Measurements from ENCODE around the gene GPNMB.

The GPNMB gene

DNA sequence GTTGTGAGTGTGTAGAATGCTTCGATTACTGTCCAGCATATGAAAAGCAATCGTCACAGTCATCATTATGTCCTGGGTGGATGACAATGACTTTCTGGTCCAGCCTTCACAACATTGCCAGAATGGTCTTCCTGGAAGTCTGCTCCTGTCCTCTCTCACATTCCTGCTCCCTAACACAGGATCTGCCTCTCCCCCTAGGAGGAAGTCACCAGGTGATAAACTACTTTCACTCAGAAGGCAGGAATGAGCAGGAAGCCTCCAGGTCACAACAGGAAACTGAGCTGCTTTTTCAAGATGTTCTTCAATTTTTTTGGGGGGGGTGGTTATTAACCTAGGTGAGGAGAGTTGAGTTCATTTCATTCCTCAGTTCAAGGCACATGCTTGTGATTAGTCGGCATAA, 13.6 kb upstream of the GPNMB start:
- no peak for DNase-seq

DNA sequence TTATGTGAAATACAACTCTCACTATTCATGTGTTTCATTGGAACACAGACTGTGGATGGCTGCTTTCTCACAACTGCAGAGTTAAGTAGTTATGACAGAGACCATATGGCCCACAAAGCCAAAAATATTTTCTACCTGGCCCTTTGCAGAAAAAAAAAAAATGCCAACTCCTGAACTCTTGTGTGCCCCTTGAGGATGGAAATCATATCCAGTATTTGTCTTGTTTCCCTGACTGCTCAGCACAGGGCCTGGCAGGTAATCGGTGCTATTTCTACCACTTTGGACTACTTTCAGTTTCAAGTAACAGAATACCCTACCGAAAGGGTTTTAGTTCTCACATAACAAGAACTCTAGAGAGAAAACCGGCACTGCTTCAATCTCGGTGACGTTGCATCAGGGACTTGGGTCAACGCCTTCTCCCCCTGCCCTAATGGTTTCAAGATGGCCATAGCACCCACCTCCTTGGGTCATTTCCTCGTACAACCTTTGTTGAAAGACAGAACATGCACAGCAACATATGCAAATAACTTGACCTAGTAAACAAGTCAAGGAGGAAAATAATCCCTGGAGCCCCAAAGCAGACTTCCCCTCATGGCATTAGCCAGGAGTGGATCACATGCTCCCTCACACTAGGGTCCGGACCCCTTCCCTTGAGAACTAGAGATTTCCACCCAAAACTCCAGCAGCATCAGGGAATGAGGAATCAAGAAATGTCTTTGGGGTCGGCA, 11.8 kb upstream of the GPNMB start:
- DNase-seq: no peak

DNA sequence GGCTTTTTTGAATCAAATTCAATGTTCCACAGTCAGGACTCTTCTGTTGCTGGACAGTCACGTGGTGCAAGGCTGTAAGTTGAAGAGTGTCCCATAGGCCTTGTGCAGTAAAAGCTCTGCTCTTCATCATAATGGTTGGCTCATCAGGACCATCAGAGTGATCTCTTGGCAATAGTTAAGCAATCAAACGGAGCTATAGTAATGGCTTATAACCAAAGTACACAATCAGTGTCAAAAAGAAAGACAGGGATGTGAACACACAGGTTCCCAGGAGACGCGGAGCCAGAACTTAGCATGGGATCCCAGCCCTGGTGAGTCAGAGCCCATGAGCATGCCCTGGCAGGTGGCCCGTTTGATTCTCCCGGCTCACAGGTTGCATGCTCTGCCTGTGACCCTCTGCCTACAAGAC, 10.8 kb upstream of the GPNMB start:
- DNase-seq: no peak

DNA sequence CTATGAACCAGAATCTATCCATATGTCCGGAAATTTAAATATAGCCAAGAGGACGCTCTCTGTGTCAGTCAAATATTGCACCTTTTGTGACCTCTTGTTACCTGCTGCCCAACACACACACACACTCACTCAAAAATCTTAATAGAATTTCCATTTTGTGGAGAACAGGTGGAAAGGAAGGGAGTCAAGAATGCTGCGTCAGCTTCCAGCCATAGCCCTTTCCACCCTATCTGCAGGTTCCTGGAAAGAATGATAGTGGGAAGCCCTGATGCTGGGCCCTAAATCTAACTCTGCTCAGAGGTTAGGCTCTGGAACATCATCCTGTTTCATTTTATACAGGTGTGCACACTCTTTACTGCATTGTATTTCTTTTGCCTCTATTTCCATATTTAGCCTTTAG, 9.6 kb upstream of the GPNMB start:
- DNase-seq: no peak

DNA sequence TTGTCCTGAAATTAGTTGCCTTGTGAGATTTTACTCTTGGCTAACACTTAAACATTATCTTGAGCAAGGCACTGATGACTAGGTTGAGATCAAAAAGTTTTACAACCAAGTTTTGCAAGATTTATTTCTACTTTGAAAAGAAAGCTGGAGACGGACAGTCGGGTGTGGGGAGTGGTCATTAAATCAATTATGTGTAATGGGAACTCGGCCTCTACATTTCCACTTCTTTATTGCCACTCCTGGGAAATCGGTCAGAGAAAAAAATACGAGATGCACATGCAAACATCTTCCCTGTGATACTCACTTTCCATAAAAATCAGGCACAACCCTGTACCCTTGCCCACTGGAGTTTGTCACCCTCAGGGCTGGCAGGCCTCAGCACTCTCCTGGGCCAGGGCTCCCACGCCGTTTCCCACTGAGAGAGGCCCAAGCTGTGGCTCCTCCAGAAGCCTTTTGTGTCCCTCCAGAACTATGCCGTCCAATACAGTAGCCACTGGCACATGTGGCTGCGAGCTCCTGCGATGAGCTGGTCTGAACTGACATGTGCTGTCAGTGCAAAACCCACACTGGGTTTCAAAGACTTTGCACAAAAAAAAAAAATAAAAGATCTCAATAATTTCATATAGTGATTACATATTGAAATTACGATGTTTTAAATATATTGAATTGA, 7.5 kb upstream of the GPNMB start:
- DNase-seq: no peak

DNA sequence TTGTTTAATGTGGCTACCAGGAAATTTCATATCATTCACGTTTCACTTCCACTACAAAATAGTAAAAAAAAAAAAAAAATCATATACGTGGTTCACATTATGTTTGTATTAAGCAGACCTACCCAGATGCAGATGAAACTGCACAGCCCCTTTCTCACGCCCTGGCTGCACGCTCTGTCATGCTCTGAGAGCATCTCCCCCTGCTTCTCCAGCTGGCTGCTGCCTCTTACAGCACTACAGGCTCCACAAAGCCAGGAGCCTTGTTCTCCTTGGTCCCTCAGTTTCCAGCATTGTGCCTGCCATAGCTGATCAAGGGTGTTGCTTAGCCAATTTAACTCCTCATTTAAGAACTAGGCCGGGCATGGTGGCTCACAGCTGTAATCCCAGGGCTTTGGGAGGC, 6.9 kb upstream of the GPNMB start:
- no peak for DNase-seq

DNA sequence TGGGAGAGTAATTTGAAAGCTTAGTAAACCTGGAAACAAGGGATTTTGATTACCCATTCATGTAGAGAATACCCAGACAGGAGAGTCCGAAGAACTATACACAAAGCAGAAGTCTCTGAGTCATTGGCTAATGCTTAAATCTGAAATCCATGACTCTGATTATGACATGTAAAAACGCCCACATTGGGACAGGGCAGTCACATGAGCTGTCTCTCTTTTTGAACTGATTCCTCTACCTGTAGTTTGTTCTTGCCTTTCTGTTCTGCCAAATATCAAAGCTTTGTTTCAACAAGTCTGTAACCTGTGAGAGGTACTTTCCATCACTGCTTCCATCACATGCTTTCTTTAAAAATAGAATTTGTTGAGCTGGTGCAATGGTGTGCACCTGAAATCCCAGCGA, 4.3 kb upstream of the GPNMB start:
- DNase-seq: no peak

DNA sequence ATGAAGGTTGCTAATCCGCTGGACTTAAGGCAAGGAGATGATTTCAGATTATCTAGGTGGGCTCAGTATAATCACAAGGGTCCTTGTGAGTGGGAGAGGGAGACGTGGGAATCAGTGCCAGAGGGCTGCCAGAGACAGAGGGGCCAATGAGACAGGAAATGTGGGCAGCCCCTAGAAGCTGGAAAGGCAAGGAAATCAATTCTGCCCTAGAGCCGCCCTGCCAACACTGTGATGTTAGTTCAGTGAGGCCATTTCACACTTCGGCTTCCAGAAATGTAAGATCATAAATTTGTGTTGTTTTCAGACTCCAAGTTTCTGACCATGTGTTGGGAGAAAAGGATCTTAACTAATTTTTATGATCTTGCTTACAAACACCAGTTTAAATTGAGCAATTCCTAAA, 3.6 kb upstream of the GPNMB start:
- no peak for DNase-seq

DNA sequence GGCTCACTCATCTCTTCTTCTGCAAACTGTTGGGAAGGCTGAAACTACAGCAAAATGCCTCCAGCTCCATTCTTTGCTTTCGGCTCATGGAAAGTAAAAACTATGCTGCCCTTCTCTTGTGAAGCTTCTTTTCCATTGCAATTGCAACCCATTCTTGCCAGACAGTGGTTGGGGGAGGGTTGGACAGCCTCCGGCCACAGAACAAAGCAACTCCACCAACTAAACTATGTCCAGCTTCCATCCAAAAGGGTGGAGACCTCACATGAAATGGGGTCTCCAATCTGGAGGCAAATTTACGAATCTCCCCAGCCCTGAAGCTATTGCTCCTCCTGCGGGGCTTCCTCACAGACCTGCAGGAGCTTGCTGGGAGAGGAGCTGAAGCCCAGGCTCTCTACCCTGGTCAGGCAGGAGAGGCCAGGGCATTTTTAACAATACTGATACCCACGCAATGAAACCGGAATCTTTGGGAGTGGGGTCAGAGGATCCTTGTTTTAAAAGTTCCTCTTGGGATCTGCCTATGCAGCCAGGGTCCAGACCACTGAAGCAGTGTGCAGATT, 549 bp downstream of the GPNMB start:
- DNase-seq: no peak

DNA sequence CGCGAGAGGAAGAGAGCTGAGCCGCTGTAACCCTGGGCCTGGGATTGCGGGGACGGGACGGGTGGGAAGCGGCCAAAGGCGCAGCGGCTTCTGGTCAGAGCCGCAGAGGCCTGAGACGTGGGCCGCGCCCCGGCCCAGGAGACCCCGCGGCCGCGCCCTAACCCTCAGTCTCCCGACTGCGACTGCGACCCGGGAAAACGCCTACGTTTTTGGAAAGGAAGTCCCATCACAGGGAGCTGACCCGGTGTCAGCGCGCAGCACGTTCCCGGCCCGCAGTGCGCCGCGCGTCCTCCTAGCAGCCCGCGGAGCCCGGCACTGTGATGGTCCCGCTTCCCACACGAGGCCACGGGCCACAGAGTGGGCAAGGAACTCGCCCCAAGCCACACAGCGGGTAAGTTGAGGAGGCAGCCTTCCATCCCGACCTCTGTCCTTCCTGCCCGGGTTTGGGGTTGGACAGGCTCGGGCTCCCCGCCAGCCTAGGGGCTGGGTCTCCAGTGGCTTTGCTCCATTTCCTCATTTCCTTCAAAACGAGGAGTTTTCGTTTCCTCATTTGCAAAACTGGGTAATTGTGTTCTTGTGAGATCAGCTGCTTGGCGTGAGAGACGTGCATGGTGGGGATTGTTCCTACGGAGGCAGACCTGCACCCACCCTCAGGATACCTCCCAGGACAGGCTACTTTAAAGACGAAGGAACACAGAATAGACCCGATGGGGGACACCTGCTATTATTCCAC, 1.2 kb downstream of the GPNMB start:
- no peak for DNase-seq

DNA sequence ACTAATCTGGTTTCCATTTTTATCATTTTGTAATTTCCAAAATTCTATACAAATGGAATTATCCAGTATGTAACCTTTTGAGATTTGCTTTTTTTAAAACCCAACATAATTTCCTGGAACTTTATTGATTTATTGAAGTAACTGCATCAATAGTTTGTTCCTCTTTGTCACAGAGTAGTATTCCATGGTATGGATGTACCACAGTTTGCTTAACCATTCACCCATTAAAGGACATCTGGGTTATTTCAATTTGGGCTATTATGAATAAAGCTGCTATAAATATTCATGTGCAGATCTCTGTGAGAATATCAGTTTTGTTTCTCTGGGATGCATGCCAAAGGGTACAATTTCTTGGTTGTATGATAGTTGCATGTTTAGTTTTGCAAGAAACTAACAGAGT, 2.9 kb downstream of the GPNMB start:
- DNase-seq: no peak

DNA sequence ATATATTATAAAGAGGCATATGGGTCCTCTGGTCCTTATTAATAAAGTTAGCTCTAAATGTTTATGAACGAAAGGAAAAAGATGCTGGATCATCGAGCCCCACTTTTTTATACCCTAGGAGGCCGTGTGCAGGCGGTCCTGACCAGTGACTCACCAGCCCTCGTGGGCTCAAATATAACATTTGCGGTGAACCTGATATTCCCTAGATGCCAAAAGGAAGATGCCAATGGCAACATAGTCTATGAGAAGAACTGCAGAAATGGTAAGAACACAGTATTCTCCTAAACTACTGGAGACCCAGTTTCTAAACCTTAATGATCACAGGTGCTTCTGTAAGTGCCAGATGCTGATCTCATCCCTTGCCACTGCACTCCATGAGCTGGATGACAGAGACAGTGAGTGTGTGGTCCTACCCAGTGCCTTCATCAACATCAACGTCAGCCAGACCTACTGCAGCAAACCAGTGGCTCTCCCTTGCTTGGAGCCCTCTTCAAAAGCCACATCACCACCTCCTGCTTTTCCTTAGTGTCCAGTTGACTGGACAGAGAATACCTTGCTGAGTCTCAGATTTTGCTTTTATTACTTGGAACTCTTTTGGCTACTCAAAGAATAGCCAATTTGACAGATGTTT, 7.6 kb downstream of the GPNMB start:
- DNase-seq: no peak

DNA sequence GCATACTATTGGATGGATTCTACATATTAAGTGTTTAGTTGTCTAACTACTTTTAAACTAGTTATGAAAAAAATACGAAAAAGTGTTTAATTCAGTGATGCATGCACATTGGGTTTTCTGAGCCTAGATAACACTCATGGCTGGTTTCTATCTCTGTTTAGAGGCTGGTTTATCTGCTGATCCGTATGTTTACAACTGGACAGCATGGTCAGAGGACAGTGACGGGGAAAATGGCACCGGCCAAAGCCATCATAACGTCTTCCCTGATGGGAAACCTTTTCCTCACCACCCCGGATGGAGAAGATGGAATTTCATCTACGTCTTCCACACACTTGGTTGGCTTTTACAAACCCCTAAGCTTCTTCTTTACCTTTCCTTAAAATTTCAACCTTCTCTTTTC, 10.2 kb downstream of the GPNMB start:
- no peak for DNase-seq

DNA sequence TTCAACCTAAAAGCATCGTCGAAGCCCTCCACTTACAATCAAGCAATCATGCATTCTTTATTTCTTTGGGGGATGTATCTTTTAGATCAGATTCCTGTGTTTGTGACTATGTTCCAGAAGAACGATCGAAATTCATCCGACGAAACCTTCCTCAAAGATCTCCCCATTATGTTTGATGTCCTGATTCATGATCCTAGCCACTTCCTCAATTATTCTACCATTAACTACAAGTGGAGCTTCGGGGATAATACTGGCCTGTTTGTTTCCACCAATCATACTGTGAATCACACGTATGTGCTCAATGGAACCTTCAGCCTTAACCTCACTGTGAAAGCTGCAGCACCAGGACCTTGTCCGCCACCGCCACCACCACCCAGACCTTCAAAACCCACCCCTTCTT, 13.8 kb downstream of the GPNMB start:
- DNase-seq: no peak

DNA sequence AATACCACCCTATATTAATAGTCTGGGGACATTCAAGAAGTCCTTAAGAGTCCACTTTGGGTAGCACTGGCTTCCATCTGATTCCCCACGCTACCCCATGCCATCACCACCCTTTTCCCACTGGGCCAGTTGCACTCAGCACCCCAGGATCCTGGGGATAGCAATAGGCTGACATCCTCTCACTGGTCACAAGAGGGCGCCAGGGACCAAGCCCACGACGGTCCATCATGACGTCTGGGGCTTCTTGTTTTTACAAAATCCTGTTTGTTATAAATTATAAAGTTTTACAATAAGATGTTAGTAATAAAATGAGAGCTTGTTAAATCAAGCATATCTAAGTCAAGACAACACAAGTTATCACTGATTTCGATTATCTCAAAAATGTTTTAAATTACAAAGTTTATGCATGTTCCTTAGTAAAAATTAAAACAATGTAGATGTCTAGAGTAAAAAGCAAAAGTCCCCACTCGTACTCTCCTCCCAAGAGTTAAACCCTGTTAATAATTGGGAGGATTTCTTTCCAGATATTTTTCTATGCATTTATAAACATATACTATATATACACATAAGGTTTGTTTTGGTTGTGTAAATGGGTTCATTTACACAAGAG, 15.4 kb downstream of the GPNMB start:
- DNase-seq: no peak

DNA sequence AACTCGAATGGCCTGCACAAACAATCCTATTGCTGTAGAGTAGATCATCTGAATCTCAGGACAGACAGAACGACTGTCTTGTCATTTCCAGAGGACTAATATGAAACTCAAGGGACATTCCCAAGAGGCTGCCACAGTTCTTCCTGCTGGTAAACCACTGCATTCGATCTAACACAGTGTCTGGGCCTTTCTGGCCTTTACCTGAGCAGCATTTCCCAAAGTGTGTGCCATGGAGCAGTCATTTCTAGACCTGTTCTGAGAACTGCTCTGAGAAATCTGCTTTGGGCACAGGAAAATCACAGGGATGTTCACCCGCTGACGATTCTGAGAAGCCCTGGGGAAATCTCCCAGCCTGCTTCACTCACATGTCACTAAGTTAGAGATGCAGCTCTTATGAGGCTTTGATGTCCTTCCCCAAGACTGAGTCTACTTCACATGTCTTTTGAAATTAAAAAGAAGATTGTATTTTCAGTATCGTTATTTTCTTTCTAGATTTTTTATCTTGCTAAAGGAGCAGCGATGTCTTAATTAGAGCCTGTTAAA, 18.4 kb downstream of the GPNMB start:
- no peak for DNase-seq

DNA sequence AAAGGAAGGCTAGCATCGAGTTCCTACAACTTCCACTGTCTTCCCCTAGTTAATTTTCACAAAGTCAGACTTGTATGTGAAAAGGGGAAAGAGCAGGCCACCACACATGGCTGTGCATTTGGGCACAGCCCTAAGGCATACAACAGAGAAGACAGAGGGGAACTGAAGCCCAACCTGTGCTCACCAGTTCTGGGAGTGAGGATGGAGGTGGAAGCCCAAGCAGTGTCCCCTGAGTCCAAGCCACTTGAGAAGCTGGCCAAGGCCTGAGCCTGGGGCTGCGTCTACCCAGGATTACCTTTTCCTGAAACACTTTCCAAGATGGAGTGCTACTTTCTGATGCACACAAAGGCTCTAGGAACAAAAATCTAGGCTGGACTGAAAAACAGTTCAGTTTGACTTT, 20.3 kb downstream of the GPNMB start:
- DNase-seq: no peak

DNA sequence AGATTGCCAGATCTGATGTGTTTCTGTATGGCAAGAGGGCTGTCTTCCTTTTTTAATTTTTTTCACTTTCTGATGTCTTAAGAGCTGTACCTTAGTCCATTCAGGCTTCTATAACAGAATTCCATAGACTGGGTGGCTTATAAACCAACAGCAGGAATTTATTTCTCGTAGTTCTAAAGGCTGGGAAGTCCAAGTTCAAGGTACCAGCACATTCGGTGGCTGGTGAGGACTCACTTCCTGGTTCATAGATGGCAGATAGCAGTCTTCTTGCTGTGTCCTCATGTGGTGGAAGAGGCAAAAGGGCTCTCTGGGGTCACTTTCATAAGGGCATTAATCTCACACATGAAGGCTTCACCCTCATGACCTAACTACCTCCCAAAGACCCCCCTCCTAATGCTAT, 20.8 kb downstream of the GPNMB start:
- DNase-seq: no peak

DNA sequence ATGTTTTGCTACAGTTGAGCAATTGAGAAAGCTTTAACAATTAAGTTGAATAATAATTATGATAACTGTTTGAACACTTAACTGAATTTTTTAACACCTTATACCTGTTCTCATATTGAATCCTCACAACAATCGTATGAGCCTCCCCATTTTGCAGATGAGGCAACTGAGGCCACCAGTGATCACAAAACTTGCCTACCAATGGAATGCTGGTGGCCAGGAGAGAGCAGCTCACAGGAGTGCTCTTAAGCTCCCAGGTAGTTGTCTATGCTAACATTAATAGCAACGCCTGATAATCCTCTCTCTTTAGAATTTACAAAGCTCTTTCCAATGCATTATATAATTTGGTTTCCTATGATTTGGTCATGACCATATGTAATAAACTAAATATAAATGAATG, 21.6 kb downstream of the GPNMB start:
- no peak for DNase-seq

DNA sequence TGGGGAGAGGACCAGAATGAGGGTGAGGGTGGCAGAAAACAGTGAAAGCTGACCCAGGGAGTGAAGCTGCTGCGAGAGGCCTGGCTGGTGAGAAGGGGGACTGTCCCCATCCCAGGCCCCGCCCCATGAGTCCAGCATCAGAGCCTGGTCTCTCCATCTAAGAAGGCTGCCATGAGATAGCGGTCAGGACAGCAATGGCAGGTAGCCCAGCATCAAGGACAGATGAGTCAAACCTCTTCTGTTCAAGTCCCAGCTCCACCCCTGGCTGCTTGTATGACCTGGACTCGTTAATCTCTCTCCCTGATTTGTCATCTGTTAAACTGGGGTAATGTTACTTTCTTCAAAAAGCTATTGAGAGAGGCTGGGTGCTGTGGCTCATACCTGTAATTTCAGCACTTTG, 22.2 kb downstream of the GPNMB start:
- DNase-seq: no peak

DNA sequence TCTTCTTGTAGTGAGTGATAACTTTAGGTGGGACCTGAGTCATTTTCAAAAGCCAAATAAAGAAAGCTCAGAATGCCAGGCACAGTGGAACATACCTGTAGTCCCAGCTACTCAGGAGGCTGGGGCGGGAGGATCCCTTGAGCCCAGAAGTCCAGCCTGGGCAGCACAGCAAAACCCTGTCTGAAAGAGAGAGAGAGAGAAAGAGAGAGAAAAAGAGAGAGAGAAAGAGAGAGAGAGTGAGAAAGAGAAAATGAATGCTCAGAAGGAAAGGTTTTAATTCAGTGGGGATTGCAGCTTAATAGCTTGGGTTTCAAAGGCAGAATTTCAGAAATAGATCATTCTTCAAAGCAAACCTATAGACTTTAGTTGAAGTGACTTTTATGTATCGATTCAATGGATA, 25.7 kb downstream of the GPNMB start:
- no peak for DNase-seq

DNA sequence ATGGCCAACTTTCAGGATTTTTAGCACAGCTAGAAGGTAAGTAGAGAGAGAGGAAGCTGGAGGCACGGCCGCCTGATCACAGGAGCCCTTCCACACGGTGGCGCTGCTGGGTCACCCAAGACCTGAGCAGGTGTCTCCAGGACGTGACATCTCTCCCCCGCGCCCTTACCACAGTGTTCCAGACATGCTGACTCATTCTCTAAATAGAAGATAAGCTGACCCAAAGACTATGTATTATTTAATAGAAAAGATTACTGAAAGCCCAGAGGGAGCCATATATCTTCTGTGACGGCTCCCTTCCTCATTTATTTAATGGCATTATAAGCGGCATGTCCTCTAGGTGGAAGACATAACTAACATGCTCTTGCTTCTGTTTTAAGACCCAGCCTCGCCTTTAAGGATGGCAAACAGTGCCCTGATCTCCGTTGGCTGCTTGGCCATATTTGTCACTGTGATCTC, 26.6 kb downstream of the GPNMB start:
- DNase-seq: peak; percentile 84

DNA sequence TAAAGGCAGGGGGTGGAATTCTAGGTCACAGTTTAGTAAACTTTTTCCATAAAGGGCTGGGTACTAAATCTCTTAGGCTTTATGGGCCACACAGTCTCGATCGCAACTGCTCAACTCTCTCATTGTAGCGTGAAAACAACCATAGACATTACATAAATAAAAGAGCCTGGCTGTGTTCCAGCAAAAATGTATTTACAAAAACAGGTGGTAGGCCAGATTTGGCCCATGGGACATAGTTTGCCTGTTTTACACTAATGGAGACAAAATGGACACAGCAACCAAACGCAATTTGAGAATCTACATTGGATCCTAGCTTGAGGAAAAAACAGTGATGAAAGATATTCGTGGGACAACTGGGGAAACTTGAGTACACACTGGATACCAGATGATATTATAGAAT, 29.3 kb downstream of the GPNMB start:
- peak; percentile 8 for DNase-seq

Data from NCI-H1436 treated with DMSO at 0.1 percent for 48 hours (cell line).